PC-3 (cell line): ENCODE measurements around the gene XIRP2. TPM values are rescaled to one million over a fixed set of nuclear protein-coding genes. Genes with fewer than 3 reads are reported as not detected.

ENCODE experiments used
- ATAC-seq: fragments of 200-7000 bp; cut with Tn5 transposase; 2 replicates; pipeline ENCODE4 v1.9.1; 2020; ENCODE audit warnings: mild to moderate bottlenecking, moderate library complexity
- BruUV-seq: library from RNA; stranded (reverse); fragments of 400-500 nt; replicated peaks from 2 replicates; lab custom pipeline; 2021; lab: Mats Ljungman, UMichigan
- CTCF ChIA-PET: fragments of 300-600 bp; sonication (Branson Sonifier 250); formaldehyde crosslinking; loops from one replicate; lab custom pipeline; 2022; ENCODE audit warnings: antibody characterized with exemption; lab: Charles Lee
- POLR2A ChIA-PET: fragments of 300-600 bp; sonication (Branson Sonifier 250); formaldehyde crosslinking; loops from one replicate; lab custom pipeline; 2022; ENCODE audit warnings: antibody characterized with exemption; ENCODE audit not compliant: unreplicated experiment; lab: Charles Lee
- DNase-seq: peaks from one replicate; pipeline ENCODE4 v3.0.0-alpha.2; 2015
- H2AFZ ChIP-seq: fragments of 300-600 bp; sonication (generic); 2 replicates; pipeline ENCODE4 v1.6.0; 2016; ENCODE audit warnings: antibody characterized with exemption, low read length
- H3F3A ChIP-seq: fragments of 300-600 bp; sonication (generic); one replicate; pipeline ENCODE4 v1.6.0; 2017; ENCODE audit warnings: antibody characterized with exemption, low read length, control low read depth, mild to moderate bottlenecking; ENCODE audit not compliant: unreplicated experiment
- H3K27ac ChIP-seq: fragments of 300-600 bp; sonication (generic); 2 replicates; pipeline ENCODE4 v1.5.1; 2016; ENCODE audit warnings: mild to moderate bottlenecking, low read length
- H3K27me3 ChIP-seq: fragments of 300-600 bp; sonication (generic); 2 replicates; pipeline ENCODE4 v1.6.1; 2016; ENCODE audit warnings: low read length, mixed read lengths
- H3K36me3 ChIP-seq: fragments of 300-600 bp; sonication (generic); 2 replicates; pipeline ENCODE4 v1.6.1; 2016; ENCODE audit warnings: low read depth, mixed run types, low read length, mixed read lengths
- H3K4me1 ChIP-seq: fragments of 300-600 bp; sonication (generic); 2 replicates; pipeline ENCODE4 v1.5.1; 2016; ENCODE audit warnings: low read length; ENCODE audit not compliant: insufficient read depth
- H3K4me2 ChIP-seq: fragments of 300-600 bp; sonication (generic); 2 replicates; pipeline ENCODE4 v1.6.0; 2016; ENCODE audit warnings: low read length
- H3K4me3 ChIP-seq: fragments of 300-600 bp; sonication (generic); 2 replicates; pipeline ENCODE4 v1.5.1; 2016; ENCODE audit warnings: mild to moderate bottlenecking, low read length, mixed read lengths
- H3K79me2 ChIP-seq: fragments of 300-600 bp; sonication (generic); 2 replicates; pipeline ENCODE4 v1.6.1; 2017; ENCODE audit warnings: low read length, mixed read lengths
- H3K9ac ChIP-seq: fragments of 300-600 bp; sonication (generic); 2 replicates; pipeline ENCODE4 v1.6.0; 2016; ENCODE audit warnings: mild to moderate bottlenecking, low read length
- H3K9me2 ChIP-seq: fragments of 300-600 bp; sonication (generic); replicated peaks from 2 replicates; pipeline ENCODE4 v1.6.1; 2016; ENCODE audit warnings: mixed run types, low read length, mixed read lengths
- H3K9me3 ChIP-seq: fragments of 300-600 bp; sonication (generic); 2 replicates; pipeline ENCODE4 v1.6.1; 2016; ENCODE audit warnings: low read length, mixed read lengths
- H4K20me1 ChIP-seq: fragments of 300-600 bp; sonication (generic); 2 replicates; pipeline ENCODE4 v1.6.1; 2016; ENCODE audit warnings: low read length, mixed read lengths
- EZH2 ChIP-seq: fragments of 300-600 bp; sonication (generic); IDR thresholded peaks from one replicate; pipeline ENCODE4 v1.6.1; 2017; ENCODE audit warnings: antibody characterized with exemption, mild to moderate bottlenecking, low read length; ENCODE audit not compliant: unreplicated experiment
- EZH2phosphoT487 ChIP-seq: fragments of 300-600 bp; sonication (generic); IDR thresholded peaks from 2 replicates; pipeline ENCODE4 v1.6.1; 2018; ENCODE audit warnings: mild to moderate bottlenecking, antibody characterized with exemption, low read length, borderline replicate concordance
- intact Hi-C: fragments of 100-400 bp; cut with micrococcal nuclease; formaldehyde crosslinking; loops from 2 replicates; pipeline ENCODE4 v1.9.0; 2023
- total RNA-seq: library from RNA; depleted of rRNA; stranded (reverse); fragments of >200 nt; gene quantifications from 2 replicates; pipeline ENCODE4 v1.2.3, GENCODE V29; 2014
- TF ChIP-seq, protein P1 (sequence below): fragments of 300-600 bp; sonication (generic); conservative IDR thresholded peaks from 2 replicates; pipeline ENCODE4 v1.5.1; 2017; ENCODE audit warnings: antibody characterized with exemption, low read depth, mild to moderate bottlenecking, low read length

Gene XIRP2
- total RNA-seq, 1 experiment from 2014 or later: 0.11 TPM

DNA sequence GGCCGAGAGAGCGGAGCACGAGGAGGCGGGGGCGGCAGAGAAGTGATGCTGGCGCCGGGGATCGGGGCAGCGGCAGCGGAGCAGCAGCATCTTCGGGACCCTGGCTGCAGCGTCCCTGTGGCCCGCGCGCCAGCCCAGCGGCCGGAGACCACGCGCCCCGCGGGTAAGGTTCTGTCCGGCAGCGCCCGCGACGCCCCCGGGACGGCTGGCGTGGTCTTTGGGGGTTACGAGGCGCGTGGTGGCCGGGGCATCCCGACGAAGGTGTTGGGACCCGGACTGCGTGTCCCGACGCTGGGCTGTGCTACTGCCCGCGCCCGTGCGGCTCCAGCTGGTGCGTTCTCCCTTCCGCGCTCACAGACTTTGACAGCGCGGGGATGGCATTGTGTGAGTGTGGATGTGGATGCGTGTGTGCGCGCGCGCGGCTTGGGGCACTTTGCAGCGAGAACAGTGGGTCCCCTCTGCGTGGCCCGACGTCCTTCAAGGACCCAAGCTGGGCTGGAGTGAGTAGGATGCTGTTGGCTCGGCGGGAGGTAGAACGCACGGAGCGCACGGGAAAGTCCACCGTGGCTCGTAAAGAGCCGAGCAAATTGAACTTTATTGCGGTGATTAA, 405.0 kb downstream of the XIRP2 start:
- Histone ChIP-seq H3K4me1 (peaks cover 8% of the 10 kb centered on the region; the same call in 1 of the 2 replicates), H4K20me1 (no peaks in the 10 kb centered on the region), H3K4me3 (peak overlapping the region; percentile 83), H3K9me3 (no peaks in the 10 kb centered on the region), H3F3A (no peaks in the 10 kb centered on the region), H2AFZ (peak overlapping the region; percentile 87), H3K27ac (no peak overlapping the region), H3K79me2 (no peaks in the 10 kb centered on the region), H3K27me3 (no peaks in the 10 kb centered on the region), H3K9me2 (no peaks in the 10 kb centered on the region), H3K4me2 (peak overlapping the region; percentile 90), H3K9ac (no peak overlapping the region), H3K36me3 (no peaks in the 10 kb centered on the region)
- intact Hi-C loops: loop anchor here (2.0 to 5.0 kb wide), 2 partner anchors 90 to 166 kb away; no protein-coding TSS in a partner anchor
- peak; percentile 53 for ATAC-seq
- DNase-seq: peak; percentile 6
- TF ChIP-seq, protein P1, sequence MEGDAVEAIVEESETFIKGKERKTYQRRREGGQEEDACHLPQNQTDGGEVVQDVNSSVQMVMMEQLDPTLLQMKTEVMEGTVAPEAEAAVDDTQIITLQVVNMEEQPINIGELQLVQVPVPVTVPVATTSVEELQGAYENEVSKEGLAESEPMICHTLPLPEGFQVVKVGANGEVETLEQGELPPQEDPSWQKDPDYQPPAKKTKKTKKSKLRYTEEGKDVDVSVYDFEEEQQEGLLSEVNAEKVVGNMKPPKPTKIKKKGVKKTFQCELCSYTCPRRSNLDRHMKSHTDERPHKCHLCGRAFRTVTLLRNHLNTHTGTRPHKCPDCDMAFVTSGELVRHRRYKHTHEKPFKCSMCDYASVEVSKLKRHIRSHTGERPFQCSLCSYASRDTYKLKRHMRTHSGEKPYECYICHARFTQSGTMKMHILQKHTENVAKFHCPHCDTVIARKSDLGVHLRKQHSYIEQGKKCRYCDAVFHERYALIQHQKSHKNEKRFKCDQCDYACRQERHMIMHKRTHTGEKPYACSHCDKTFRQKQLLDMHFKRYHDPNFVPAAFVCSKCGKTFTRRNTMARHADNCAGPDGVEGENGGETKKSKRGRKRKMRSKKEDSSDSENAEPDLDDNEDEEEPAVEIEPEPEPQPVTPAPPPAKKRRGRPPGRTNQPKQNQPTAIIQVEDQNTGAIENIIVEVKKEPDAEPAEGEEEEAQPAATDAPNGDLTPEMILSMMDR: no peak
- TF ChIP-seq EZH2 (no peak), EZH2phosphoT487 (no peak)
- BruUV-seq: no TSS peak
- ChIA-PET POLR2A (no interaction called here), CTCF (no interaction called here)

DNA sequence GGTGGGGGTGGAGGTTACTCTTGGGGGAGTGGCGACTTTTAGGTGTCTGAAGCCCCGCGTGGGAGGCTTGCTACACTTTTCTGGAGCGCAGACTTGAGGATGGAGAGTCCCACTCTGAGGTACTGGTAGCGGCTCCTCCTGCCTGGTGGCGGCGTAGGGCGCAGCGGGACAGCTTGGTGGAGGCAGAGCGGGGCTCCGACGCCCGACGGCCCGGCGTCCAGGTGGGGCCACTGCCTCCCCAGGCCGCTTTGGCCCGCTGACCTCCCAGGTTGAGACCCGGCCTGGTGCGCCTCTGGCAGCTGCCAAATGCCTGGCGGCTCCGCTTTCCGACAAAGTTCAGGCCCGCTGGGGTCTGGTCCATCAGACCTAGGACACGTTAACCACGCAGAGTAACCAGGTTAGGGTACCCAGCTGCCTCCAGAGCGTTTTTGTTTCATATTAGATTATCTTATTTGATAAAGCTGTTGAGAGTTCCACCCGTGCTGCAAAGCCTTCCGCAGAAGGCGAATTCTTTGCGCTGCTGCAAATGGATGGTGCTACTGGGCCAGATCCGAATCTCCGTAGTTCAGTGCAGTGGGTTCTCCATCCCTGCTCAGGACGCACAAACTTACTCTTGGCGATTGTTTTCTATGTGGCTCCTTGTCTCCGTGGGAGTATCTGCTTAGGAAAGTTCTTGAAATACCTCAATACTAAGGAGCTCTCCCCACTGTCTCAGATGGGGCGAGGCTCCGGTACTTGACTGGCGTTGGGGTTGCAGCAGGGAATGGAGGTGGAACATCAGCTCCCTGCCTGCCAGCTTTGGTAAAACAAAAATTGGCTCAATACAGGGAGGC, 405.9 kb downstream of the XIRP2 start:
- ATAC-seq (no peak), DNase-seq (no peak)
- POLR2A ChIA-PET: interaction anchor here (0.7 kb wide), 2 partner anchors 78 to 1850 kb away, joined by 4 to 5 read pairs; no protein-coding TSS in a partner anchor
- no peaks in the 10 kb centered on the region for H3K27me3 ChIP-seq
- H3K36me3 ChIP-seq: no peaks in the 10 kb centered on the region
- H3F3A ChIP-seq: no peaks in the 10 kb centered on the region
- intact Hi-C loops: loop anchor here (2.0 to 5.0 kb wide), 3 partner anchors 89 to 215 kb away; no protein-coding TSS in a partner anchor
- H3K4me1 ChIP-seq: peaks cover 8% of the 10 kb centered on the region; the same call in 1 of the 2 replicates
- peak overlapping the region; percentile 90 for H3K4me2 ChIP-seq
- no peaks in the 10 kb centered on the region for H3K79me2 ChIP-seq
- no peaks in the 10 kb centered on the region for H3K9me2 ChIP-seq
- peak overlapping the region; percentile 83 for H3K4me3 ChIP-seq
- H2AFZ ChIP-seq: no peak overlapping the region
- H4K20me1 ChIP-seq: no peaks in the 10 kb centered on the region
- no peak overlapping the region for H3K27ac ChIP-seq
- H3K9me3 ChIP-seq: no peaks in the 10 kb centered on the region
- CTCF ChIA-PET: interaction anchor here (0.7 kb wide), 1 partner anchor 211 kb away, joined by 3 read pairs; no protein-coding TSS in a partner anchor
- TSS peak; percentile 24 for BruUV-seq
- TF ChIP-seq EZH2phosphoT487 (no peak), EZH2 (no peak)
- TF ChIP-seq, protein P1: no peak
- no peak overlapping the region for H3K9ac ChIP-seq
